Kidney epithelial cell (primary cell): ENCODE data around the gene ATXN1. TPM values are rescaled to one million over a fixed set of nuclear protein-coding genes. Genes with fewer than 3 reads are reported as not detected.

Experiments used
- DNase-seq: peaks from one replicate; pipeline ENCODE4 v3.0.0-alpha.2; 2010; ENCODE audit warnings: low read depth
- H3K27me3 ChIP-seq: 2 replicates; pipeline ENCODE4 v1.6.0; 2011; ENCODE audit warnings: low read length; ENCODE audit not compliant: control insufficient read depth, insufficient read depth
- H3K36me3 ChIP-seq: 2 replicates; pipeline ENCODE4 v1.5.1; 2011; ENCODE audit warnings: low read length; ENCODE audit not compliant: control insufficient read depth, insufficient read depth
- H3K4me3 ChIP-seq: 2 replicates; pipeline ENCODE4 v1.5.1; 2011; ENCODE audit warnings: low read depth, mild to moderate bottlenecking, control low read depth, low read length
- total RNA-seq: library from RNA; depleted of rRNA; stranded (reverse); fragments of >200 nt; gene quantifications from 2 replicates; pipeline ENCODE4 v1.2.3, GENCODE V29; 2015
- TF ChIP-seq, protein P1 (sequence below): IDR thresholded peaks from 2 replicates; pipeline ENCODE4 v1.5.1; 2011; ENCODE audit warnings: mild to moderate bottlenecking, moderate library complexity, low read length, control low read depth, inconsistent platforms; ENCODE audit not compliant: insufficient read depth, poor library complexity, severe bottlenecking

Gene ATXN1
- total RNA-seq, 1 donor from 2014 or later: 12.5 TPM

GRCh38 chr6:16527691-16528090, 233.6 kb downstream of the ATXN1 start:
- DNase-seq: no peak
- TF ChIP-seq, protein P1, sequence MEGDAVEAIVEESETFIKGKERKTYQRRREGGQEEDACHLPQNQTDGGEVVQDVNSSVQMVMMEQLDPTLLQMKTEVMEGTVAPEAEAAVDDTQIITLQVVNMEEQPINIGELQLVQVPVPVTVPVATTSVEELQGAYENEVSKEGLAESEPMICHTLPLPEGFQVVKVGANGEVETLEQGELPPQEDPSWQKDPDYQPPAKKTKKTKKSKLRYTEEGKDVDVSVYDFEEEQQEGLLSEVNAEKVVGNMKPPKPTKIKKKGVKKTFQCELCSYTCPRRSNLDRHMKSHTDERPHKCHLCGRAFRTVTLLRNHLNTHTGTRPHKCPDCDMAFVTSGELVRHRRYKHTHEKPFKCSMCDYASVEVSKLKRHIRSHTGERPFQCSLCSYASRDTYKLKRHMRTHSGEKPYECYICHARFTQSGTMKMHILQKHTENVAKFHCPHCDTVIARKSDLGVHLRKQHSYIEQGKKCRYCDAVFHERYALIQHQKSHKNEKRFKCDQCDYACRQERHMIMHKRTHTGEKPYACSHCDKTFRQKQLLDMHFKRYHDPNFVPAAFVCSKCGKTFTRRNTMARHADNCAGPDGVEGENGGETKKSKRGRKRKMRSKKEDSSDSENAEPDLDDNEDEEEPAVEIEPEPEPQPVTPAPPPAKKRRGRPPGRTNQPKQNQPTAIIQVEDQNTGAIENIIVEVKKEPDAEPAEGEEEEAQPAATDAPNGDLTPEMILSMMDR: no peak
- no peak overlapping the region for H3K4me3 ChIP-seq
- no peaks in the 10 kb centered on the region for H3K27me3 ChIP-seq
- H3K36me3 ChIP-seq: no peaks in the 10 kb centered on the region

GRCh38 chr6:16524380-16524707, 236.9 kb downstream of the ATXN1 start:
- no peak overlapping the region for H3K4me3 ChIP-seq
- no peaks in the 10 kb centered on the region for H3K36me3 ChIP-seq
- no peak for DNase-seq

DNA sequence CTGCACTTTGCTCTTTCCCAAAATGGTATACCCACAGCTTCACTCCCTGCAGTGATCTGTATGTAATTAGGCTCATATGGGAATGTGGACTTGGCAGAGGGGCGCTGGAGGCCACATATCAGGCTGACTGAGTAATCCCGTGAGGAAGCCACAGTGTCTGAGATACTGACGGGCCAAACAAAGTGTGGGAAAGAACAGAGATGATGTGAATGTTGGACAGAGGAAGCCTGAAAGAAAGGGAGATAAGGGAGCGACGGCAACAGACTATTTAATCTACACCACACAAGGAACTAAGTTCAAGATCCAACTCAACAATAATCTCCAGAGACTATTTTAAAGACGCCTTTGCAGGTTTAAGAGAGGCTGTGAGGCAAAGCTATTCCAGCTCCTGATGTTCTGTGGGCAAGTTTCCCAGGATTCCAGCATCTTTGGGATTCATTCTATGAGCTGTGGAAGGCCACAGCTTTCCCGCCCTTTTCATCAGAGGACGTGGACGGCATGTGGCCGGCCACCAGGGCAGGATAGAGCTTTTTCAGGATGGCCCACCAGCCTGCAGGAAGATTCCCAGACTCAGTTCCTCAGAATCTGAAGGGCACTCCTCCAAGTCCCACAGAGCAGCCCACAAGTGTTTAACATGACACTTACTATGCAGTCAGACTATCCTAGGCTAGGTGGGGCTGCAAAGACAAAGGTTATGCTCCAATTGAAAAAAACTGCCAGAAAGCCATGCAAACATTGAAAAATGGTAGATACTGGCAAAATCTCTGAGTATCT, 237.5 kb downstream of the ATXN1 start:
- TF ChIP-seq, protein P1: no peak
- Histone ChIP-seq H3K36me3 (no peaks in the 10 kb centered on the region), H3K4me3 (no peak overlapping the region), H3K27me3 (no peaks in the 10 kb centered on the region)
- no peak for DNase-seq

More at GRCh38 chr6:16524380-16524707, 236.9 kb downstream of the ATXN1 start:
- TF ChIP-seq, protein P1: no peak
- H3K27me3 ChIP-seq: no peaks in the 10 kb centered on the region

DNA sequence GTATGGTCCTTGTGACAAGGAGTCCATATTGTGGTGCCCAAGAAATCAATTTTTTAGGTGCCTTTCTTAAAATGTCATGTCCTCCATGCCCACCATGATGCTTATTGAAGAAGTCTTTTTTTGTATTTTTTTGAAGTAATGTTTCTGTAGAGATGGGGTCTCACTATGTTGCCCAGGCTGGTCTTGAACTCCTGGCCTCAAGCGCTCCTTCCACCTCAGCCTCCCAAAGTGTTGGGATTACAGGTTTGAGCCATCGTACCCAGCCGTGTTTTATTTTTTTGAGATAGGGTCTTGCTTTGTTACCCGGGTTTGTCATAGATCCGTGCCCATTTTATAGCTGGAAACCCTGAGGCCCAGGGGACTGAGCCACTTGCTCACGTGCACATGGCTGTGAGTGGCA, 238.3 kb downstream of the ATXN1 start:
- no peaks in the 10 kb centered on the region for H3K27me3 ChIP-seq
- DNase-seq: no peak
- no peak overlapping the region for H3K4me3 ChIP-seq
- H3K36me3 ChIP-seq: no peaks in the 10 kb centered on the region
- TF ChIP-seq, protein P1: no peak

DNA sequence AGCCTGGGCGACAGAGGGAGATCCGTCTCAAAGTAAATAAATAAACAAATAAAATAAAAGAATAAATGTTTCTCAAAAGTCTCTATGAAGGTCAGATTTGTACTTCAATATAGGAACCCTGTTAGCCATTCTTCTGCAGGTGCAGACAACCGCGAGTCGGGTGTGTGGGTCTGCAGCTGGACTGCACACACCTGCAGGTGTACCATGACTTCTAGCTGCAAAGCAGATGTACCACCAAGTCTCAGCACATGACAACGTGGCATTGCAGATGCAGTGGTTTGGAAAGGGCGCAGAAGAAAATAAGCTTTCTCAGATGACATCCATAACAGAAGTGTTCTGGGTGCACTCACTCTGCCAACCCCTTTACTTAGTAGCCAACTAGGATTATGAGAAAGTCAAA, 239.7 kb downstream of the ATXN1 start:
- TF ChIP-seq, protein P1: no peak
- no peak for DNase-seq
- no peaks in the 10 kb centered on the region for H3K27me3 ChIP-seq
- H3K36me3 ChIP-seq: no peaks in the 10 kb centered on the region
- H3K4me3 ChIP-seq: no peak overlapping the region
